ENCODE data around the gene ABCD3.

ABCD3 gene

GRCh38 chr1:94526152-94526980 lies 108.2 kb downstream of the ABCD3 start:
- no peak for DNase-seq (ENCODE audit: extremely low read depth, low read depth)
- no peak for TF ChIP-seq CTCF (IDR thresholded peaks at IDR 0.05; ENCODE audit: low read depth, low read length)

- TF ChIP-seq CTCF (IDR thresholded peaks at IDR 0.05; ENCODE audit: low read depth, low read length): no peak; the same call in 1 of the 2 replicates
- no peak for DNase-seq (ENCODE audit: extremely low read depth, low read depth)
Observed at GRCh38 chr1:94527447-94528031, 109.3 kb downstream of the ABCD3 start.

GRCh38 chr1:94528299-94528698 lies 110.1 kb downstream of the ABCD3 start:
- no peak for DNase-seq (ENCODE audit: extremely low read depth, low read depth)
- no peak; the same call in 1 of the 2 replicates for TF ChIP-seq CTCF (IDR thresholded peaks at IDR 0.05; ENCODE audit: low read depth, low read length)

GRCh38 chr1:94528826-94529225 lies 110.6 kb downstream of the ABCD3 start:
- no peak for TF ChIP-seq CTCF (IDR thresholded peaks at IDR 0.05; ENCODE audit: low read depth, low read length)
- DNase-seq (ENCODE audit: extremely low read depth, low read depth): no peak

- TF ChIP-seq CTCF (IDR thresholded peaks at IDR 0.05; ENCODE audit: low read depth, low read length): no peak
- DNase-seq (ENCODE audit: extremely low read depth, low read depth): no peak
Observed at GRCh38 chr1:94529416-94529815, 111.2 kb downstream of the ABCD3 start.

GRCh38 chr1:94530373-94530878 lies 112.2 kb downstream of the ABCD3 start:
- TF ChIP-seq CTCF (IDR thresholded peaks at IDR 0.05; ENCODE audit: low read depth, low read length): no peak
- DNase-seq (ENCODE audit: extremely low read depth, low read depth): no peak

GRCh38 chr1:94531664-94532063 lies 113.5 kb downstream of the ABCD3 start:
- no peak for DNase-seq (ENCODE audit: extremely low read depth, low read depth)
- TF ChIP-seq CTCF (IDR thresholded peaks at IDR 0.05; ENCODE audit: low read depth, low read length): no peak
